Measurements from ENCODE around the gene METAP1D.

METAP1D gene

GRCh38 chr2:172105471-172106107 is 105.8 kb downstream of the METAP1D start:
- peak; percentile 48 for DNase-seq

DNA sequence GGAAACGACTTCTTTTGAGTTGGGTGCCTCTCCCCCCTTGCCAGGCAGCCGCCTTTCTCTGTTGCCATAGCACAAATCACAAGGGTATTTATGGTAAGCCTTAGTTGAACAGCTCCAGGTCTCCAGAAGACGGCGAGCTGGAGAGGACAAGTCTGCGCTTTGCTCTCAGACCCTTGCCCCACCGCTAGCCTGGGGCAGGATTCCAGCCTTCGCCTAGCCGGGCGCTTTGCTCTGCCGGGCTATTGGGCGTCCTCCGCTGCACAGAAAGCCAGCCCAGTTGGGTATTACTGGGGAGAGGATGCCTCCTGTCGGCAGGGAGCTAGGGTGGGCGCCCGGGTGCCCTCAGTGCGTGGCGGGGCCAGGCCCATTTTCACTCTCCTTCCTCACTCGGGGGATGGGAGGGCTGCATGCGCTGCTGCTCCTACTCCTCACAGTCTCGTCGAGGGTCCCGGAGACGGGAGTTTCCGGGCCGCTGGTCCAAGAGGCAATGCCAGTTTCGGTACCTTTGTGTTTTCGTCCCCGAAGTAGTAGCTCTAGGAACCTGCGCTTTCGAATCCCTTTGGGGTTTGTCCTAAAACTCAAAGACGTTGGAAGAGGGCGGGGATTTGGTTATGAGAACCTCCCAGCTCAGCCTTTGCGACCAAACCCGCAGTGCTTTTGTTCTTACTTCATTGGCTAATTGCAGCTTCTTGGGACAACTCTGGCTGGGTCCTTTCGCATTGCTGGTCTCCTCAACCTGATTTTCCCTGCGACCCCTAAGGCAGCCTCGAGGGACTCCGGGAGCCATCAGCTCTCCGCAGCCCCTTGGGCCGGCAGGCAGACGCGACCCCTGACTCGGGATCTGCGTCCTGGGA is 106.6 kb downstream of the METAP1D start:
- peak; percentile 80 for DNase-seq

- peak; percentile 60 for DNase-seq
Measured at GRCh38 chr2:172107690-172108586, 108.2 kb downstream of the METAP1D start.

DNA sequence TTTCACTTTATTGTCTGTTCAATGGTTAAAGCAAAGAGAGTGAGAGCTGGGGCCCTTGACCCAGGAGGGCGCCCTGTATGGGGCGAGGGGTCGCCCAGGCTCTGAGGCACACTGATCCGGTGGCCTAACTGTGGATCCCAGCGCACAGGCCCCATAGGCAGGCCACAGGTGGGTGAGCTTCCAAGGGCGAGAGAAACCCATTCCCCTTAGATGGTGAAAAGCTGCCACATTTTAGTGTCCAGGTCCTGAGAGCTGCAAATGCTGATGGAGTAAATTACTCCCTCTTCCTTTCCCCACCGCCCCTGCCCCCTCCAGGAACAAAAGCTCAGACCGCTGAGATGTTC is 108.8 kb downstream of the METAP1D start:
- DNase-seq, result peak; percentile 46

DNA sequence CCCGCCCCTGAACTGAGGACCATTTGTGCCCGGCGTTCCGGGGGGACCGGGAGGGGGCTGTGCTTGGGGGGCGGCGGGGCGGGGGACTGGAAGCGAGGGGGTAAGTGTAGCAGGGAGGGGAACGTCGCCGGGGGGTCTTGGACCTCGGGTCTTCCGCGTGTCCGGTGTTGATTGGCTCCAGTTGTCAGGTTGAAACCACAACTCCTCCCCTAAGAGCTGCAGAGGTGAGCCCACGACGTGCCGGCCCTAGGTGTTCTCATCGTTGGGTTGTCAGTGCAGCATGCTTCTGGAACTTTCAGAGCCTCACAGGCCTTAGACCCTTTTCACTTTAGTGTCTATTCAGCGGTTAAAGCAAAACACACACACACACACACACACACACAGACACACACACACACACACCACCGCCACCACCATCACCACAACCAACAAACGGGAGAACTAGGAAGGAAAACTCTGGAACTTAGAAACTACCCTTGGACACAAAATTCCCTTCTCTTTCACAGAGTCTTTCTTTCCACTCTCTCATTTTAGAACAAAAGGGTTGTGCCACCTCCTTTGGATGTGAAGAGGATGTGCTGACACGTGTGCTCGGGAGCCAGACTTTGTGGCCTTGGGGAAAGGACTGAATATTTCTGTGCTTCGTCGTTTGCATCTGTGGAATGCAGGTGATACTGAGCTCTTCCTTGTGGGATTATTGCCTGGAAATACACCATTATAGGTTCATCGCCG is 109.7 kb downstream of the METAP1D start:
- DNase-seq, result peak; percentile 30

GRCh38 chr2:172109988-172110811 is 110.4 kb downstream of the METAP1D start:
- peak; percentile 58 for DNase-seq

- DNase-seq, result peak; percentile 22
Measured at GRCh38 chr2:172113617-172114016, 113.9 kb downstream of the METAP1D start.

DNA sequence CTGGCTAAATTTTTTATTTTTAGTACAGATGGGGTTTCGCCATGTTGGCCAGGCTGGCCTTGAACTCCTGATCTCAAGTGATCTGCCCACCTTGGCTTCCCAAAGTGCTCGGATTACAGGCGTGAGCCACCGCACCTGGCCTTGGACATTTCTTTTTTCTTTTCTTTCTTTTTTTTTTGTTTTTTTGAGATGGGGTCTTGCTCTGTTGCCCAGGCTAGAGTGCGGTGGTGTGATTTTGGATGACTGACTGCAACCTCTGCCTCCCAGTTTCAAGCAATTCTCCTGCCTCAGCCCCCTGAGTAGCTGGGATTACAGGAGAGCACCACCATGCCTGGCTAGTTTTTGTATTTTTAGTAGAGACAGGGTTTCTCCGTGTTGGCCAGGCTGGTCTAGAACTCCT is 114.4 kb downstream of the METAP1D start:
- peak; percentile 14 for DNase-seq

DNA sequence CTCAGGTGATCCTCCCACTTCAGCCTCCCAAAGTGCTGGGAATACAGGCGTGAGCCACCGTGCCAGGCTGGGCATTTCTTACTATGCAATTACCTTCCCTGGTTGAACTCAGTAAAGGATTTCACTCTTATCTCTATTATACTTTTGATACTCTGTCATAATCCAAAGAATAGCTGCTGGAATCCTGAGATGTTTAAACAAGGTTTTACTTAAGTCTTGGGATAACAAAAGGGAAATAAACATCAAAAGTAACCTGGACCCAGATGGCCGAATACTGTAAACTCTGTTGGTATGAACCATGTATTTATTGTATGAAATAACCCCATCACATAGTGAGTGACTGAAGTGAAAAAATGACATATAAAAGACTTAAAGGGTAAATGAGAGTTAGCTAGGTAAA is 114.8 kb downstream of the METAP1D start:
- DNase-seq, result no peak

DNA sequence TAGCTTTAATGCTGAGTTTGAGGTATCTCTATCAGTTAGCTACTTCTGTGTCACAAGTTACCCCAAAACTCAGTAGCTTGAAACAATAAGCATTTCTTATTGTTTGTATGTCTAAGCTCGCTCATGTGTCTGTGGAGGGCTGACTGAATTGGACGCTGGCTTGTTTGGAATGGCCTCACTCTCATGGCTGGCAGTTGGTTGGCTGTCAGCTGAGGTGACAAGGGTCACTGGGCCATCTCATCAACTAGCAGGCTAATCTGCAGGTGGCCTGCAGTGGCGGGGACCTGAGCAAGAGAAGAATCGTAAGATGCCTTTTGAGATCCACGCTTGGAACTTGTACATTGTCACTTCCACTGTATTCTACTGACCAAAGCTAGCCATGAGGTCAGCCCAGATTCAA is 116.4 kb downstream of the METAP1D start:
- DNase-seq, result no peak

DNA sequence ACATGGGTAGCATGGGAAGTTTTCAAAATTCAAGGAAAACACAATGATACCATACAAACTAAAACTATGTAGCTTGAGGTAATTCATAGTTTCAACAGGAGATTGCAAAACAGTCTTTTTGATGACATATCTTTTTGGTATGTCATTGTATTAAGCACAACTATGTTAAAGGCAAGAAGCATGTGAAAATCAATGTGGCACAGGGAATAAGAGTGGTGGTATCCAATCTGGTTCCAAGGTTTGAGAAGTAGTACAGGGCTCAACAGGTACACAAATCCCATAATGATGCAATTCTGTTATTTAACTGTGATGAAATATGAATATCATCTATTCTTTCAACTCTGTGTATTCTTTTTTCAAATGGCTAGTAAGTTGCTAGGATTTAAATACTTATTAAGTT is 119.3 kb downstream of the METAP1D start:
- DNase-seq, result no peak

GRCh38 chr2:172120118-172120517 is 120.4 kb downstream of the METAP1D start:
- DNase-seq, result no peak

DNA sequence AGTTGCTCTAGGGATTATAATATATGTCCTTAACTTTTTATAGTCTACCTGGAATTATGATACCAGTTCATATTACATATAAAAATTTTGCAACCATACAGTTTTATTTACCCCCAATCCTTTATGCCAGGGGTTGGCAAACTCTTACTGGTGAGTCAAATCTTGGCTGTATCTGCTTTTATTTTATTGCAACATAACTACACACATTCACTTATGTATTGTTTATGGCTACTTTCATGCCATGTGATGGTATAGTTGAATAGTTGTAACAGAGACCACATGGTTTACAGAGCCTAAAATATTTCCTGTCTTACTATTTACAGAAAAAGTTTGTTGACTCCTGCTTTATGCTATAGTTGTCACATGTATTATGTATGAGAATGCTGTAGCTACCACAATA is 128.7 kb downstream of the METAP1D start:
- no peak for DNase-seq

DNA sequence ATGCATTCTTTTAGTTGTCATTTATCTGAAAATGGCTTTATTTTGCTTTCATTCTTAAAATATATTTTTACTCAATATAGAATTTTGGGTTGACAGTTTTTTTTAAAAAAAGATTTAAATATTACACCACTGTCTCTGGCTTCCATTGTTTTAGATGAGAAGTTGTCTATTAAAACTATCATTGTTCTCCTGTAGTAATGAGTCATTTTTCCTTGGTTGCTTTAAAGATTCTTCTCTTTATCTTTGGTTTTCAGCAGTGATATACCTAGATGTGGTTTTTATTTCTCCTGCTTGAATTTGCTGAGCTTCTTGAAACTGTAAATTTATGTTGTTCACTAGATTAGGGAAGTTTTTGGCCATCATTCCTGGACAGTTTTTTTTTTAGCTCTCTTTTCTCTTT is 129.7 kb downstream of the METAP1D start:
- DNase-seq, result no peak
